Measurements from ENCODE around the gene CPZ.
"Not testable (repeated sequence)": the region's sequence is repeated elsewhere in the genome, so short reads cannot be mapped to it uniquely, and the experiment has no call there.

CPZ gene

GRCh38 chr4:8557151-8558076 is 35.2 kb upstream of the CPZ start:
- DNase-seq: no peak

GRCh38 chr4:8558080-8558960 is 34.2 kb upstream of the CPZ start:
- DNase-seq: no peak

GRCh38 chr4:8559011-8559410 is 33.6 kb upstream of the CPZ start:
- no peak for DNase-seq

- DNase-seq: no peak
These were observed 32.9 kb upstream of the CPZ start for GRCh38 chr4:8559524-8560264.

GRCh38 chr4:8560265-8561047 is 32.1 kb upstream of the CPZ start:
- DNase-seq: no peak

- no peak for DNase-seq
These were observed 28.0 kb upstream of the CPZ start for GRCh38 chr4:8564595-8564994.

GRCh38 chr4:8568068-8568668 is 24.4 kb upstream of the CPZ start:
- no peak for DNase-seq

GRCh38 chr4:8570201-8570600 is 22.4 kb upstream of the CPZ start:
- DNase-seq: no peak

GRCh38 chr4:8571702-8572685 is 20.6 kb upstream of the CPZ start:
- DNase-seq: no peak

GRCh38 chr4:8573266-8573665 is 19.3 kb upstream of the CPZ start:
- no peak for DNase-seq

- no peak for DNase-seq
These were observed 17.7 kb upstream of the CPZ start for GRCh38 chr4:8574796-8575370.

- no peak for DNase-seq
These were observed 17.1 kb upstream of the CPZ start for GRCh38 chr4:8575457-8575856.

- not testable (repeated sequence) for DNase-seq
These were observed 16.0 kb upstream of the CPZ start for GRCh38 chr4:8576591-8576990.

GRCh38 chr4:8577046-8577445 is 15.5 kb upstream of the CPZ start:
- no peak for DNase-seq

GRCh38 chr4:8577972-8578371 is 14.6 kb upstream of the CPZ start:
- no peak for DNase-seq

- no peak for DNase-seq
These were observed 13.8 kb upstream of the CPZ start for GRCh38 chr4:8578717-8579116.

- no peak for DNase-seq
These were observed 12.8 kb upstream of the CPZ start for GRCh38 chr4:8579526-8580320.

- DNase-seq: no peak
These were observed 12.1 kb upstream of the CPZ start, which contains the start of gene GPR78 for GRCh38 chr4:8580321-8581093. GPR78 (plus strand) TSS chr4:8580392; CDS start chr4:8580983, 591 bp downstream.
